HG02840 (cell line): Measurements from ENCODE around the gene SLC2A4.

Experiments used
- ATAC-seq: cut with Tn5 transposase; IDR thresholded peaks from one replicate; pipeline ENCODE4 v1.9.1; 2021; ENCODE audit warnings: mild to moderate bottlenecking, moderate library complexity, moderate number of reproducible peaks; ENCODE audit not compliant: unreplicated experiment, low FRiP score

SLC2A4 gene

GRCh38 chr17:7262935-7263800, 18.4 kb upstream of the SLC2A4 start:
- no peak for ATAC-seq

- ATAC-seq, result no peak
Observed at GRCh38 chr17:7263801-7264078, 17.8 kb upstream of the SLC2A4 start.

DNA sequence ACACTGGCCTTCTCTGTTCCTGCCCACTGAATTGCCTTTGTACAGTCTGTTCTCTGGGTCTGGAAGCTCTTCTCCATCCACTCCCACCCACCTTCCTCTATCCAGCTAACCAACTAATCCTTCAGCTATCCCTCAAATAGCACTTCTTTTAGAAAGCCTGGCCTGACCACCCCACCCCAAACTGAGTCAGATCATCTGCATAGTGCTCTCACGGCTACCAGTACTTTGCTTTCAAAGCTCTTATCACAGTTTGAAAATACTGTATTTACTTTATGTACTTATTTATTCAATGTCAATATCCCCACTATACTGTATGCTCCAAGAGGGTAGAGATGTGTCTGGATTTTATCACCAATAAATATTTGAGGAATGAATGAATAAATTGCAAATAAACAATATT, 14.7 kb upstream of the SLC2A4 start:
- ATAC-seq, result no peak

GRCh38 chr17:7279448-7279847, 2.1 kb upstream of the SLC2A4 start:
- ATAC-seq, result no peak

- peak; percentile 51 for ATAC-seq
Observed at GRCh38 chr17:7280519-7281073, 922 bp upstream of the SLC2A4 start.

DNA sequence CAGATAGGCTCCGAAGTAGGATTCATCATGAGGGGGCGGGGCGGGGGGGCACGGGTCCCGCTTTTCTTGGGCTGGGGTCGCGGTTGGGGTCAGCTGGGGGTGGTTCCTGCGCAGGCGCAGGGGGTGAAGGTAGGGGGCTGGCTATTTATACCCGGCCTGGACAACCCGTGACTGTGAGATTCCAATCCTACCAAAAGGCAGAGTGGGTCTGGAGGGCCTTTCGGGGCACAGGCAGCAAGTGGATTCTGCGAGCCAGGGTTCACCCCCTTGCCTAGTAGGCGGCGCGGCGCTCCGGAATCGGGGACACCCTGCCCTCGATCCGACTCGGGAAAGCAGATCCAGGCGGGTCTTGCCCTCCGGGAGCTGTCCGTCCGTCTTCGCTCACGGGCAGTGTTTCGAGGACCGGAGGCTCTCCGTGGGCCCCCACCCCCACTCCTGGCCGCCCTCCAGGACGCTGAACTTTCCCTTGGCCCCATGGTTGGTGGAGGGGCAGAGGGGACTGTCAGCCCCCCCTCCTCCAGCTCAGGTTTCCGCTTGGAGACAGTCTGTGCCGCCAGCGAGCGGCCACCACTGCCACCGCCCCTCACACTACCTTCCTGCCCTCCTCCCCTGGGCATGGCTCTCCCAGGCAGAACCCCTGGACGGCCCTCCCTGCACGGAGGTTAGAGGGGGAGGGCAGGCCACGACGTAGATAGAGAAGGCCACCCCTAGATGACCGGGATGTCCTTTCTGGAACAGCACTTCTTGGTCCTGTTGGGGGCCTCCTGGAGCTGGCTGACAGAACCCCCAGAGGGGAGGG, 634 bp downstream of the SLC2A4 start:
- no peak for ATAC-seq

DNA sequence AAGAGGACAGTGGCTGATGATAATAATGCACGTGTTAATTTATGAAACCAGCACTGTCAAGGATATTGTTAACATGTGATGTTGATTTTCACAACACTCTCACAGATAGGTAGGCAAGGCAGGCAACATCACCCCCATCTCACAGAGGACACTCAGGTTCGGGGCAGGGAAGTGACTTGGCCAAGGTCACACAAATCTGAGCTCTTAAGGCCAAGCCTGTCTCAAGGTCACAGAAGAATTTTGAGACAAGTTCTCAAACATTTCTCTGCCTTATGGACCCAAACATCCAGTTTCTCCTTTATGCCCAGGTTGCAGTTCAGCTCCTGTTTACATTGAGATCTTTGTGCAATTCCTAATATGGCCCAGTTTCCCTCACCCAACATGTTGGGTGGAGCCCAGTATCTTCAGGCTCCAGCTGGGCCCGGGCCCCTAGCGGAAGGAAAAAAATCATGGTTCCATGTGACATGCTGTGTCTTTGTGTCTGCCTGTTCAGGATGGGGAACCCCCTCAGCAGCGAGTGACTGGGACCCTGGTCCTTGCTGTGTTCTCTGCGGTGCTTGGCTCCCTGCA, 1.3 kb downstream of the SLC2A4 start:
- no peak for ATAC-seq

DNA sequence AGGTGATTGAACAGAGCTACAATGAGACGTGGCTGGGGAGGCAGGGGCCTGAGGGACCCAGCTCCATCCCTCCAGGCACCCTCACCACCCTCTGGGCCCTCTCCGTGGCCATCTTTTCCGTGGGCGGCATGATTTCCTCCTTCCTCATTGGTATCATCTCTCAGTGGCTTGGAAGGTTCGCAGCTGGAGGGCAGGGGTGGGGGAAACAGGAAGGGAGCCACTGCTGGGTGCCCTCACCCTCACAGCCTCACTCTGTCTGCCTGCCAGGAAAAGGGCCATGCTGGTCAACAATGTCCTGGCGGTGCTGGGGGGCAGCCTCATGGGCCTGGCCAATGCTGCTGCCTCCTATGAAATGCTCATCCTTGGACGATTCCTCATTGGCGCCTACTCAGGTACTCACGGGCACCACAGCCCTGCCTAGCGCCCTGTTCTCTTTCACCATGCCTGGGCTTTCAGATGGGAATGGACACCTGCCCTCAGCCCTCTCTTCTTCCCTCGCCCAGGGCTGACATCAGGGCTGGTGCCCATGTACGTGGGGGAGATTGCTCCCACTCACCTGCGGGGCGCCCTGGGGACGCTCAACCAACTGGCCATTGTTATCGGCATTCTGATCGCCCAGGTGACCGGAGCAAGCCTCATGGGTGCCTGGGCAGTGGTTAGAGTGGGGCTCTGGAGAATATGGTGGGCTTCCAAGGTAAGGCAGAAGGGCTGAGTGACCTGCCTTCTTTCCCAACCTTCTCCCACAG, 2.1 kb downstream of the SLC2A4 start:
- ATAC-seq, result no peak

DNA sequence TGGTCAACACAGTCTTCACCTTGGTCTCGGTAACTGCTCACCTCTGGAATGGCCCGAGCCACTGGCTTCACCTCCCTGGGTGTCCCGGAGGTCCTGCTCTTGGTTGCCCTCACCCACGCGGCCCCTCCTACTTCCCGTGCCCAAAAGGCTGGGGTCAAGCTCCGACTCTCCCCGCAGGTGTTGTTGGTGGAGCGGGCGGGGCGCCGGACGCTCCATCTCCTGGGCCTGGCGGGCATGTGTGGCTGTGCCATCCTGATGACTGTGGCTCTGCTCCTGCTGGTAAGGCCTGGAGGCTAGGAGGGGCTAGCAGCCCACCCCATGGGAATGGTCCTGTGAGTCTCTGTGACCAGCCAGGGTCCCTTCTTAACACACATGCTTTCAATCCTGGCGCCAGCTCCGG, 3.4 kb downstream of the SLC2A4 start:
- no peak for ATAC-seq

DNA sequence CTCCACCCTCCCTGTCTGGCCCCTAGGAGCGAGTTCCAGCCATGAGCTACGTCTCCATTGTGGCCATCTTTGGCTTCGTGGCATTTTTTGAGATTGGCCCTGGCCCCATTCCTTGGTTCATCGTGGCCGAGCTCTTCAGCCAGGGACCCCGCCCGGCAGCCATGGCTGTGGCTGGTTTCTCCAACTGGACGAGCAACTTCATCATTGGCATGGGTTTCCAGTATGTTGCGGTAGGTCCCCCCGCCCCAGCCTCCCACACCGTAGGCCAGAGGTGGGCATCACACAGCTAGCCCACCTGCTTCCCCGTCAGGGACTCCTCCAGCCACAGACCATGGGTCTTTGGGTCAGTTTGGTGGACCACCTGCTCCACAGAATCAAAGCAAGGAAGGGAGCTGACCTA, 4.2 kb downstream of the SLC2A4 start:
- ATAC-seq, result no peak

DNA sequence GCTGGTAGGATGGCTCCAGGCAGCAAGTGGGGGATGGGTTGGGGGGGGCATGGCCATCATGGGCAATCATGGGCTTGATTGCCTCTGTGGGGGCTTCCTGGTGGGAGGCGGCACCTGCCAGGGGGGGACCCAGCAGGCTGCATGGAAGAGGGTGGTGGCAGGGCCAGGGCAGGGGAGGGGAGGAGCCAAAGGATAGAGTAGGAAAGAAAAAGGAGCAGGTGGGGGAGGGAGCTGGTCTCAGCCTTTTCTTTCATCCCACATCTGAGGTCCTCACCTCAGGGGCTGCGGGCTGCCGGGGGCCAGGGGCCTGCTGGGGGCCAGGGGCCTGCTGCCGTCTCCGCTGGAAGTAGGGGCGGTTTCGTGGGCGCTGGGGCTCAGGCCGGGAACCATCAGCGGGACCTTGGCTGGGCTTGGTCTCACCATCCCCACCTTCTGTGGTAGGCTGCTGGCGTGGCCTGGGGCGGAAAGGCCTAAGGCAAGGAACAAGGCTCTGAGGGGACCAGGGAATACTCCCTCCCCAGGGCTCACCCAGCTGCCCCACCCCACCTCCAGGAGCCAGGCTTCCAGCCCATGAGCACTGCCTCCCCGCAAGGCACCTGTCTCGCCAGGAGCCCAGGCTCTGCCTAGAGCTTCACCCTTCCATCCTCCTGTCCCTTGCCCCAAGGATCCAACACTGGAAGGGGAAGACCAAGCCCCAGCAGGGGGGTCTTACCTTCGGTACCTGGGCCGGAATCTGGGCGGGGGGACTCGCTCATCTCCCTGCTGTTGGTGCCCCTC, 7.9 kb downstream of the SLC2A4 start:
- no peak for ATAC-seq

GRCh38 chr17:7290166-7290565, 8.6 kb downstream of the SLC2A4 start:
- ATAC-seq, result no peak

DNA sequence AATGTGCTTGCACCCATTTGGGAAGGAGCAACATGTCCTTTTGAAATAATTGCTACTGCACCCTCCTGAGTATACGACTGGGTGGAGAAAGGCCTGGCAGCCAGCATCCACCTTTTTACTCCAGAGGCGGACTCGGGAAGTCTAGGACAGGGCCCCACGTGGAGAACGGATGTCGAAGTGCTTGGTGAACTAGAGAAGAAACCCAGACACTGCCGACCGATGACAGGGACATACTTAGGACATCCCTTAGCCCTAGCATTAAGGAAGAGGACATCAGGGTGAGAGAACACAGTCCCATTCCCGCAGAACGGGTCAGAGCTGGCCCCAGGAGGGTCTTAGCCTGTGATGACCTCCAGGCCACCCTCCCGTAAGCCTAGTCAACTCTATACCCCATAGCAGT, 9.2 kb downstream of the SLC2A4 start:
- ATAC-seq, result no peak

- ATAC-seq, result no peak
Observed at GRCh38 chr17:7292194-7292593, 10.7 kb downstream of the SLC2A4 start.

GRCh38 chr17:7292729-7293128, 11.2 kb downstream of the SLC2A4 start:
- ATAC-seq, result no peak

DNA sequence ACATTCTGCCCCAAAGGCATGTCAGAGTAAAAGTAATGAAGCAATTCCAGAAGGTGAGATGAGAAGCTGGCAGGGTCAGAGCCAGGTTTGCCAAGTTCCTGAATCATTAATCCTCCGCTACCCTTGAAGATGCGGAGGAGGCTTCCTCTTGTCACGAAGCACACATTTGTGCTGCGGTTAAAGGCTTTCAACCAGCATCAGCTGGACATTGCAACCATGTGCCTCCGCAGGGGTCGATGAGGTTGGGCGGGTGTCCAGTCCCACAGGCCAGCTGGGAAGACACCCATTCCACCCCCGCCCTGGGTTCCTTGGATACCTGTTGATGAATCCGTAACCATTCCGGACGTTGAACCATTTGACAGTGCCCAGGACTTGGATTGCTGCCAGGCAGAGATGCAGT, 11.6 kb downstream of the SLC2A4 start:
- no peak for ATAC-seq

GRCh38 chr17:7293816-7294613, 12.5 kb downstream of the SLC2A4 start:
- no peak for ATAC-seq

DNA sequence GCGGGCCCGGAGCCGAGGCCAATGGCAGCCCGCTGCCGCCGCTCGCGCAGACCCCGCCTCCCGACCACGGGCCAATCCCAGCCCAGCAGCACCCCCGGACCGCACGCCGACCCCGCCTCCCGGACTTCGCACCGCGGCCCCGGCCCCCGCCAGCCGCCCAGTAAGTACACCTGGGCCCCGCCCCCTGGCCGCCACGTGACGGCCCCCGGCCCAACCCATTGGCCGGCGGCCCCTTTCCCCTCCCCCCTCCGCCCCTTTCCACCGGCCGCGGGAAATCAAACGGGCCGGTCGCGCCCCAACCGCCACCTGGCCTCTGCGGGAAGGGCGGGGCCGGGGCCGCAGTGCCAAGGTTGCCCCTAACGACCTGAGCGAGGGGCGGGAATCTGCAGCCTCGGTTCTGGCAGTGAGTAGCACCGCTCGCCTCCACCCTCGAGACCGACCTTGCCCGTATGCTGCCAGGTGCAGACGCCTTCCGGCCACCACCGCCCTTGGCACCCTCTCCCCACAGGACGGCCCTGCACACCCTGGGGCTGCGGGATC, 13.2 kb downstream of the SLC2A4 start, which contains the start of gene YBX2:
YBX2 (minus strand) TSS at position 26 of the 540 bp plus-strand sequence. CDS start 139 bp downstream, outside the sequence.
- no peak for ATAC-seq
